Activated CD8-positive, alpha-beta T cell treated with anti-CD3 and anti-CD28 coated beads for 36 hours (primary cell): ENCODE data around the gene DES. TPM values are rescaled to one million over a fixed set of nuclear protein-coding genes. Genes with fewer than 3 reads are reported as not detected.

ENCODE experiments used
- ATAC-seq: fragments of 200-7000 bp; cut with Tn5 transposase; one replicate; pipeline ENCODE4 v1.10.0; 2021; ENCODE audit warnings: mild to moderate bottlenecking, moderate library complexity
- CTCF ChIA-PET: fragments of 350-600 bp; sonication (Branson Sonifier 250); formaldehyde crosslinking; loops from one replicate; lab custom pipeline; 2021; ENCODE audit warnings: antibody characterized with exemption; lab: Charles Lee
- POLR2A ChIA-PET: fragments of 350-600 bp; sonication (Branson Sonifier 250); formaldehyde crosslinking; loops from one replicate; lab custom pipeline; 2021; ENCODE audit warnings: antibody characterized with exemption; lab: Charles Lee
- DNase-seq: peaks from one replicate; pipeline ENCODE4 v3.0.0-alpha.2; 2020
- H3K27ac Mint-ChIP-seq: one replicate; pipeline ENCODE4 v1.8.0; 2021; ENCODE audit warnings: mild to moderate bottlenecking, mixed read lengths
- H3K27me3 Mint-ChIP-seq: one replicate; pipeline ENCODE4 v1.8.0; 2021; ENCODE audit warnings: mixed read lengths
- H3K36me3 Mint-ChIP-seq: one replicate; pipeline ENCODE4 v1.8.0; 2021; ENCODE audit warnings: low read depth, mixed read lengths
- H3K4me1 Mint-ChIP-seq: one replicate; pipeline ENCODE4 v1.8.0; 2021; ENCODE audit warnings: low read depth, mixed read lengths
- H3K4me3 Mint-ChIP-seq: one replicate; pipeline ENCODE4 v1.8.0; 2021; ENCODE audit warnings: mild to moderate bottlenecking, moderate library complexity, mixed read lengths
- H3K9me3 Mint-ChIP-seq: one replicate; pipeline ENCODE4 v1.8.0; 2021; ENCODE audit warnings: mixed read lengths
- intact Hi-C: fragments of 100-400 bp; cut with micrococcal nuclease; formaldehyde crosslinking; loops from one replicate; pipeline ENCODE4 v1.10.0; 2022
- total RNA-seq, 2 experiments: library from RNA; stranded (reverse); gene quantifications; one replicate each; pipeline ENCODE4 v1.2.3, GENCODE V29; 2021
- TF ChIP-seq, protein P1 (sequence below): fragments of 200-600 bp; IDR thresholded peaks from one replicate; pipeline ENCODE4 v1.8.0; 2022; ENCODE audit warnings: antibody characterized with exemption, mild to moderate bottlenecking

The DES gene
- total RNA-seq, 2 experiments from 2014 or later, result not detected

DNA sequence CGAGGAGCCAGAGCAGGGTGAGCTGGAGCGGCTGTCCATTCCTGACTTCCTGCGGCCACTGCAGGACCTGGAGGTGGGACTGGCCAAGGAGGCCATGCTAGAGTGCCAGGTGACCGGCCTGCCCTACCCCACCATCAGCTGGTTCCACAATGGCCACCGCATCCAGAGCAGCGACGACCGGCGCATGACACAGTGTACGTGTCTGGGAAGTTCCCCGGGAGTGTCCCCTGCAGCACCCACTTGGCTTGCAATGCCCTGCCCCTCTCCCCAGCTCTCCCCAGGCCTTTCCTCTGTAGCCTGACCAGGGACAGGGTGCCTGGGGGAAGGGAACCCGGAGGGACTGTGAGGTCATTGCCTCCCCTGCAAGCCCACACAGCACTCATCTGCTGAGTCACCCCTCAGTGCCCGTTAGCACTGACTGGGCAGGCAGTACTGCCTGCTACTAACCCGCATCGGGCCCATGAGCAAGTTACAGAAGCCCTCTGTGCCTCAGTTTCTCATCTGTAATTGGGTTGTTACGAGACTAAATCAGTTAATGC is 51.1 kb downstream of the DES start:
- intact Hi-C loops, result no loop called here
- POLR2A ChIA-PET, result no interaction called here
- H3K36me3 Mint-ChIP-seq, result no peaks in the 10 kb centered on the region
- no peak for ATAC-seq
- no peak for DNase-seq
- no peaks in the 10 kb centered on the region for H3K9me3 Mint-ChIP-seq
- no peaks in the 10 kb centered on the region for H3K27me3 Mint-ChIP-seq
- no peak overlapping the region for H3K27ac Mint-ChIP-seq
- CTCF ChIA-PET, result interaction anchor here (0.7 to 2.0 kb wide), 3 partner anchors 8 to 61 kb away, joined by 3 to 6 read pairs (median 3); no protein-coding TSS in a partner anchor
- TF ChIP-seq, protein P1, sequence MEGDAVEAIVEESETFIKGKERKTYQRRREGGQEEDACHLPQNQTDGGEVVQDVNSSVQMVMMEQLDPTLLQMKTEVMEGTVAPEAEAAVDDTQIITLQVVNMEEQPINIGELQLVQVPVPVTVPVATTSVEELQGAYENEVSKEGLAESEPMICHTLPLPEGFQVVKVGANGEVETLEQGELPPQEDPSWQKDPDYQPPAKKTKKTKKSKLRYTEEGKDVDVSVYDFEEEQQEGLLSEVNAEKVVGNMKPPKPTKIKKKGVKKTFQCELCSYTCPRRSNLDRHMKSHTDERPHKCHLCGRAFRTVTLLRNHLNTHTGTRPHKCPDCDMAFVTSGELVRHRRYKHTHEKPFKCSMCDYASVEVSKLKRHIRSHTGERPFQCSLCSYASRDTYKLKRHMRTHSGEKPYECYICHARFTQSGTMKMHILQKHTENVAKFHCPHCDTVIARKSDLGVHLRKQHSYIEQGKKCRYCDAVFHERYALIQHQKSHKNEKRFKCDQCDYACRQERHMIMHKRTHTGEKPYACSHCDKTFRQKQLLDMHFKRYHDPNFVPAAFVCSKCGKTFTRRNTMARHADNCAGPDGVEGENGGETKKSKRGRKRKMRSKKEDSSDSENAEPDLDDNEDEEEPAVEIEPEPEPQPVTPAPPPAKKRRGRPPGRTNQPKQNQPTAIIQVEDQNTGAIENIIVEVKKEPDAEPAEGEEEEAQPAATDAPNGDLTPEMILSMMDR, result no peak
- no peak overlapping the region for H3K4me3 Mint-ChIP-seq
- H3K4me1 Mint-ChIP-seq, result no peaks in the 10 kb centered on the region

DNA sequence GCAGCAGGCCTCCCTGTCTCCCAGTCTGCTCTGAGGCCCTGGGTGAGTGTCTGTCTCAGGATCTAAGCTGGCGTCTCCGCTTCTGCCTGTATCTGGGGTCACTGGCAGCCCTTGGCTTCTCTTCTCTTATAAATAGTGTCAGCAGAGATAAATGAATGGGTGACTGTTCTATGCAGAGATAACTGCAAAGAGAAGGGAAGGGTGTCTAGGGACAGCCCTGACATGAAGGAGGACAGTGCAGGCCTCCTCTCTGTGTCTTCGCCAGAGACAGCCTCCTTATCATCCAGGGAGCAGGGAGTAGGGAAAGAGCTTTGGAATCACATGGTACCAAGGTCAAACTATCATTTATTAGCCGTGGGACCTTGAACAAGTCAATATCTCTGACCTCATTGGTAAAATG is 52.3 kb downstream of the DES start:
- Mint-ChIP-seq H3K27ac (no peak overlapping the region), H3K9me3 (no peaks in the 10 kb centered on the region), H3K36me3 (no peaks in the 10 kb centered on the region), H3K4me3 (no peak overlapping the region), H3K4me1 (no peaks in the 10 kb centered on the region), H3K27me3 (no peaks in the 10 kb centered on the region)
- ATAC-seq, result no peak
- DNase-seq, result no peak
- intact Hi-C loops, result no loop called here
- TF ChIP-seq, protein P1, result no peak
- CTCF ChIA-PET, result interaction anchor here (1.2 to 2.0 kb wide), 3 partner anchors 39 to 68 kb away, joined by 3 to 6 read pairs (median 6); no protein-coding TSS in a partner anchor
- POLR2A ChIA-PET, result interaction anchor here (0.7 kb wide), 1 partner anchor 20 kb away, joined by 3 read pairs; no protein-coding TSS in a partner anchor

DNA sequence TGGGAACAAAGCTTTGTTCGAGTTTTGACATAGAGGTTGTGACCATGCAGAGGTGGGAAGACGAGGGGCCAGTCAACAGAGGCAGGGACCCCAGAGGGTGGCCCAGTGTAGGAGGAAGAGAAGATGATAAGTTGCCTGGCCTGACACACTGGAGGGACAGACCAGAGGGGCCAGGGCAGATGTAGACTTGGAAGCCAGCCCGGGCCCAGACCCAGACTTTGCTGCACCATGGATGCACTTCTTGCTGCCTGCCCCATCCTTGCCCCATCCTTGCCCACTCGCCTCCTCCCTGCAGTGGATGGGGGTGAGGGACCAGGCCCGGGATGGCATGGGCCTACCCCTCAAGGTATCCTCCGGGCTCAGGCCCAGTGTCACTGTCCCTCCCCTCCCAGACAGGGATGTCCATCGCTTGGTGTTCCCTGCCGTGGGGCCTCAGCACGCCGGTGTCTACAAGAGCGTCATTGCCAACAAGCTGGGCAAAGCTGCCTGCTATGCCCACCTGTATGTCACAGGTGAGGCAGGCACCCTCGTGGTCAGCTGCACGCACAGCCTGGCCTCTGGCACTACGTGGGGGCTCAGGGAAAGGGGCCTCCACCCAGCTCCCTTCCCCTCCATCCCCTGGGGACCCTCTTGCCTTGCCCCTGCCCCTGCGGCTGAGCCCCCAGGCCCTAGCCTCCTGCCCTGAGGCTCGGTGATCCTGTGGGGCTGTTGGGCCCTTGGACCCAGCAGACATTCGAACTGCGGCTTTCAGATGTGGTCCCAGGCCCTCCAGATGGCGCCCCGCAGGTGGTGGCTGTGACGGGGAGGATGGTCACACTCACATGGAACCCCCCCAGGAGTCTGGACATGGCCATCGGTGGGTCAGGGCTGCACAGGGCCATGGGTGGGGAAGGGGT is 53.5 kb downstream of the DES start:
- POLR2A ChIA-PET, result interaction anchor here (0.6 kb wide), 1 partner anchor 14 kb away, joined by 3 read pairs; no protein-coding TSS in a partner anchor
- ATAC-seq (no peak), DNase-seq (no peak)
- Mint-ChIP-seq H3K4me1 (peaks cover 2% of the 10 kb centered on the region), H3K27ac (no peak overlapping the region), H3K27me3 (no peaks in the 10 kb centered on the region), H3K4me3 (no peak overlapping the region), H3K9me3 (no peaks in the 10 kb centered on the region), H3K36me3 (no peaks in the 10 kb centered on the region)
- intact Hi-C loops, result no loop called here
- CTCF ChIA-PET, result interaction anchor here (0.9 to 2.8 kb wide), 5 partner anchors 9 to 69 kb away, joined by 3 to 13 read pairs (median 6); no protein-coding TSS in a partner anchor
- TF ChIP-seq, protein P1, result no peak

DNA sequence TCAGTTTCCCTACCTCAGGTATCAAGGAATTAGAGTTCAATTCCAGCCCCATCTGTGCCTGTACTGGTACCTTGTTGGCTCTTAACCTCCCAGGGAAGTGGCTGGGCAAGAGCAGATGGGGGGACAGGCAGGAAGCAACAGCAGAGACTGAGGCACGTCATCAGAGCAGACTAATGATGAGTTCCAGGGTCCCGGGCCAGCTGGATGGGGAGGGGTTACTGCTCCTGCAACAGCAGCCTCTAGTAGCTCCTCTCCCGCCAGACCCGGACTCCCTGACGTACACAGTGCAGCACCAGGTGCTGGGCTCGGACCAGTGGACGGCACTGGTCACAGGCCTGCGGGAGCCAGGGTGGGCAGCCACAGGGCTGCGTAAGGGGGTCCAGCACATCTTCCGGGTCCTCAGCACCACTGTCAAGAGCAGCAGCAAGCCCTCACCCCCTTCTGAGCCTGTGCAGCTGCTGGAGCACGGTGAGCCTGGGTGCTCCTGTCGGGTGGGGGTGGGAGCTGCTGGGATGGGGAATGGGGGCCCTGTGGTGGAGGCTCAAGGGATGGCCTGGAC is 54.5 kb downstream of the DES start:
- no peaks in the 10 kb centered on the region for H3K9me3 Mint-ChIP-seq
- intact Hi-C loops, result no loop called here
- ATAC-seq (no peak), DNase-seq (no peak)
- ChIA-PET CTCF (interaction anchor here (0.8 to 2.8 kb wide), 4 partner anchors 14 to 69 kb away, joined by 3 to 13 read pairs (median 8); a partner anchor contains a TSS), POLR2A (interaction anchor here (0.6 kb wide), 1 partner anchor 185 kb away, joined by 3 read pairs; no protein-coding TSS in a partner anchor)
- TF ChIP-seq, protein P1, result no peak
- H3K27me3 Mint-ChIP-seq, result no peaks in the 10 kb centered on the region
- H3K27ac Mint-ChIP-seq, result no peak overlapping the region
- no peak overlapping the region for H3K4me3 Mint-ChIP-seq
- no peaks in the 10 kb centered on the region for H3K36me3 Mint-ChIP-seq
- peaks cover 2% of the 10 kb centered on the region for H3K4me1 Mint-ChIP-seq
